Right atrium auricular region (tissue), 2 donors: ENCODE data around the gene PLXDC2. TPM values are rescaled to one million over a fixed set of nuclear protein-coding genes. Genes with fewer than 3 reads are reported as not detected.

ENCODE experiments used
- DNase-seq: peaks from one replicate; pipeline ENCODE4 v3.0.0-alpha.2; 2019; ENCODE audit warnings: low spot score
- H3K27ac ChIP-seq, 2 donors: fragments of 200-600 bp; sonication (generic); 1 replicate in 1 of 2; 2 replicates in 1 of 2; pipeline ENCODE4 v1.5.1; 2016 to 2019
- H3K27me3 ChIP-seq, 2 donors: fragments of 200-600 bp; sonication (generic); one replicate each; pipeline versions ENCODE4 v1.5.1 to v1.6.0; 2017 to 2019
- H3K36me3 ChIP-seq: fragments of 200-600 bp; sonication (generic); one replicate; pipeline ENCODE4 v1.5.1; 2016
- H3K4me1 ChIP-seq, 2 donors: fragments of 200-600 bp; sonication (generic); one replicate each; pipeline versions ENCODE4 v1.5.1 to v1.6.0; 2017 to 2019
- H3K4me3 ChIP-seq, 2 donors: fragments of 200-600 bp; sonication (generic); 1 replicate in 1 of 2; 2 replicates in 1 of 2; pipeline ENCODE4 v1.5.1; 2017 to 2019; ENCODE audit warnings: mild to moderate bottlenecking in 1 of 2, moderate library complexity in 1 of 2
- H3K9me3 ChIP-seq, 2 donors: fragments of 200-600 bp; sonication (generic); one replicate each; pipeline ENCODE4 v1.5.1; 2019
- CTCF ChIP-seq, 2 donors: fragments of 200-600 bp; sonication (generic); IDR thresholded peaks; one replicate each; pipeline ENCODE4 v1.5.1; 2019; ENCODE audit warnings: antibody characterized with exemption in 2 of 2
- total RNA-seq, 2 donors: library from RNA; depleted of rRNA; stranded (reverse); fragments of >200 nt; gene quantifications; one replicate each; pipeline ENCODE4 v1.1.0, GENCODE V29; 2016

PLXDC2 gene
- total RNA-seq, 2 donors from 2014 or later: 24.0 to 43.6 TPM

GRCh38 chr10:20302033-20302432 is 485.8 kb downstream of the PLXDC2 start:
- H3K4me3 ChIP-seq: no peak overlapping the region
- TF ChIP-seq CTCF (IDR thresholded peaks at IDR 0.05): no peak

GRCh38 chr10:20303453-20304152 is 487.4 kb downstream of the PLXDC2 start:
- no peak for TF ChIP-seq CTCF (IDR thresholded peaks at IDR 0.05)
- no peak for DNase-seq

More at GRCh38 chr10:20302033-20302432, 485.8 kb downstream of the PLXDC2 start:
- H3K27ac ChIP-seq: no peak overlapping the region
- H3K36me3 ChIP-seq: no peaks in the 10 kb centered on the region
- H3K9me3 ChIP-seq: no peaks in the 10 kb centered on the region
- no peaks in the 10 kb centered on the region for H3K27me3 ChIP-seq
- H3K4me1 ChIP-seq: no peaks in the 10 kb centered on the region
- no peak for DNase-seq

GRCh38 chr10:20313665-20314064 is 497.4 kb downstream of the PLXDC2 start:
- no peak for DNase-seq

More at GRCh38 chr10:20303453-20304152, 487.4 kb downstream of the PLXDC2 start:
- H3K4me1 ChIP-seq: no peaks in the 10 kb centered on the region
- no peaks in the 10 kb centered on the region for H3K36me3 ChIP-seq
- no peak overlapping the region for H3K4me3 ChIP-seq
- H3K9me3 ChIP-seq: no peaks in the 10 kb centered on the region
- no peaks in the 10 kb centered on the region for H3K27me3 ChIP-seq
- no peak overlapping the region for H3K27ac ChIP-seq

GRCh38 chr10:20314431-20314830 is 498.2 kb downstream of the PLXDC2 start:
- Histone ChIP-seq H3K27me3 (no peaks in the 10 kb centered on the region), H3K27ac (no peak overlapping the region), H3K36me3 (no peaks in the 10 kb centered on the region), H3K9me3 (no peaks in the 10 kb centered on the region), H3K4me1 (no peaks in the 10 kb centered on the region), H3K4me3 (no peak overlapping the region)
- DNase-seq: no peak
- no peak for TF ChIP-seq CTCF (IDR thresholded peaks at IDR 0.05)

More at GRCh38 chr10:20313665-20314064, 497.4 kb downstream of the PLXDC2 start:
- H3K9me3 ChIP-seq: no peaks in the 10 kb centered on the region
- H3K4me3 ChIP-seq: no peak overlapping the region
- no peaks in the 10 kb centered on the region for H3K4me1 ChIP-seq
- no peaks in the 10 kb centered on the region for H3K36me3 ChIP-seq
- no peaks in the 10 kb centered on the region for H3K27me3 ChIP-seq
- no peak for TF ChIP-seq CTCF (IDR thresholded peaks at IDR 0.05)
- H3K27ac ChIP-seq: no peak overlapping the region

GRCh38 chr10:20327954-20328353 is 511.7 kb downstream of the PLXDC2 start:
- no peak overlapping the region for H3K27ac ChIP-seq
- H3K36me3 ChIP-seq: no peaks in the 10 kb centered on the region
- no peak for TF ChIP-seq CTCF (IDR thresholded peaks at IDR 0.05)
- no peaks in the 10 kb centered on the region for H3K4me1 ChIP-seq
- no peak overlapping the region for H3K4me3 ChIP-seq
- no peak for DNase-seq
- no peaks in the 10 kb centered on the region for H3K27me3 ChIP-seq
- peaks cover 0 to 11% of the 10 kb centered on the region in 2 donors for H3K9me3 ChIP-seq

- H3K4me1 ChIP-seq: no peaks in the 10 kb centered on the region
- no peaks in the 10 kb centered on the region for H3K36me3 ChIP-seq
- no peak for DNase-seq
- no peak for TF ChIP-seq CTCF (IDR thresholded peaks at IDR 0.05)
- no peak overlapping the region for H3K4me3 ChIP-seq
- H3K9me3 ChIP-seq: peaks cover 0 to 16% of the 10 kb centered on the region in 2 donors
- H3K27me3 ChIP-seq: no peaks in the 10 kb centered on the region
- no peak overlapping the region for H3K27ac ChIP-seq
These were observed 514.0 kb downstream of the PLXDC2 start for GRCh38 chr10:20330246-20330645.
